GM21515 (cell line): ENCODE results near the gene WWP2.
"Not testable (repeated sequence)": the region's sequence is repeated elsewhere in the genome, so short reads cannot be mapped to it uniquely, and the experiment has no call there.

Experiments used
- ATAC-seq: cut with Tn5 transposase; IDR thresholded peaks from one replicate; pipeline ENCODE4 v1.9.1; 2021; ENCODE audit not compliant: unreplicated experiment

WWP2 gene

GRCh38 chr16:69939821-69940585 is 177.9 kb downstream of the WWP2 start:
- no peak for ATAC-seq

GRCh38 chr16:69940676-69941075 is 178.5 kb downstream of the WWP2 start:
- no peak for ATAC-seq

- ATAC-seq: no peak
Measured at GRCh38 chr16:69941251-69942098, 179.3 kb downstream of the WWP2 start.

GRCh38 chr16:69942099-69942491 is 180.0 kb downstream of the WWP2 start:
- ATAC-seq: no peak

- no peak for ATAC-seq
Measured at GRCh38 chr16:69942627-69943170, 180.6 kb downstream of the WWP2 start.

- not testable (repeated sequence) for ATAC-seq
Measured at GRCh38 chr16:69943241-69944036, 181.3 kb downstream of the WWP2 start.

GRCh38 chr16:69950411-69950810 is 188.3 kb downstream of the WWP2 start:
- ATAC-seq: not testable (repeated sequence)

GRCh38 chr16:69951017-69951671 is 189.0 kb downstream of the WWP2 start, which contains the start of gene CLEC18A:
Gene CLEC18A (plus strand): TSS chr16:69951334. CDS start chr16:69951367, 33 bp downstream.
- not testable (repeated sequence) for ATAC-seq

- ATAC-seq: not testable (repeated sequence)
Measured at GRCh38 chr16:69951672-69952031, 189.5 kb downstream of the WWP2 start.

- ATAC-seq: not testable (repeated sequence)
Measured at GRCh38 chr16:69952116-69952515, 190.0 kb downstream of the WWP2 start.

- not testable (repeated sequence) for ATAC-seq
Measured at GRCh38 chr16:69952572-69953355, 190.6 kb downstream of the WWP2 start.

GRCh38 chr16:69954241-69954640 is 192.1 kb downstream of the WWP2 start:
- ATAC-seq: not testable (repeated sequence)

- not testable (repeated sequence) for ATAC-seq
Measured at GRCh38 chr16:69963312-69963711, 201.2 kb downstream of the WWP2 start.

GRCh38 chr16:69964960-69965660 is 203.0 kb downstream of the WWP2 start:
- ATAC-seq: not testable (repeated sequence)

GRCh38 chr16:69965661-69966054 is 203.5 kb downstream of the WWP2 start:
- ATAC-seq: not testable (repeated sequence)

GRCh38 chr16:69967688-69968087 is 205.6 kb downstream of the WWP2 start:
- not testable (repeated sequence) for ATAC-seq

- ATAC-seq: not testable (repeated sequence)
Measured at GRCh38 chr16:69968125-69968524, 206.0 kb downstream of the WWP2 start.

- not testable (repeated sequence) for ATAC-seq
Measured at GRCh38 chr16:69969657-69970056, 207.5 kb downstream of the WWP2 start.

GRCh38 chr16:69972120-69972519 is 210.0 kb downstream of the WWP2 start:
- ATAC-seq: not testable (repeated sequence)
